Adrenal gland (tissue), 12 donors: ENCODE measurements around the gene CYB5D1. TPM values are rescaled to one million over a fixed set of nuclear protein-coding genes. Genes with fewer than 3 reads are reported as not detected.
A peak's percentile ranks its signal among the peaks of the same experiment; 100 is the strongest.

Experiments used
- DNase-seq, 7 donors: peaks; one replicate each; pipeline ENCODE4 v3.0.0-alpha.2; 2019 to 2020
- H3K27ac ChIP-seq, 5 donors: fragments of 200-600 bp; sonication (generic) in 4 of 5; 1 replicate in 3 of 5; 2 replicates in 2 of 5; pipeline versions ENCODE4 v1.5.1 to v1.8.0; 2016 to 2020; ENCODE audit warnings: mild to moderate bottlenecking in 1 of 5
- H3K27me3 ChIP-seq: fragments of 200-600 bp; 2 replicates; pipeline ENCODE4 v1.8.0; 2021
- H3K36me3 ChIP-seq, 2 donors: fragments of 200-600 bp; replicated peaks in 1 of 2; 1 replicate in 1 of 2; 2 replicates in 1 of 2; pipeline versions ENCODE4 v1.5.1 to v1.8.0; 2018 to 2022
- H3K4me1 ChIP-seq, 2 donors: fragments of 200-600 bp; replicated peaks in 1 of 2; 1 replicate in 1 of 2; 2 replicates in 1 of 2; pipeline versions ENCODE4 v1.5.1 to v1.8.0; 2018 to 2021
- H3K4me3 ChIP-seq, 4 donors: fragments of 200-600 bp; sonication (generic) in 3 of 4; one replicate each; pipeline ENCODE4 v1.5.1; 2016 to 2018
- H3K9me3 ChIP-seq, 3 donors: fragments of 200-600 bp; sonication (generic) in 1 of 3; replicated peaks in 1 of 3; 1 replicate in 2 of 3; 2 replicates in 1 of 3; pipeline versions ENCODE4 v1.5.1 to v1.8.0; 2016 to 2021
- CTCF ChIP-seq, 6 experiments: fragments of 450-650 bp in 4 of 6; fragments of 200-600 bp in 2 of 6; sonication (generic) in 1 of 6; IDR thresholded peaks; 1 replicate in 5 of 6; 2 replicates in 1 of 6; pipeline versions ENCODE4 v1.5.1 to v1.8.0; 2016 to 2021; ENCODE audit warnings: antibody characterized with exemption in 6 of 6, mild to moderate bottlenecking in 2 of 6, moderate library complexity in 1 of 6
- POLR2A ChIP-seq, 2 donors: fragments of 450-650 bp; IDR thresholded peaks; one replicate each; pipeline ENCODE4 v1.6.1; 2017; ENCODE audit warnings: antibody characterized with exemption in 2 of 2, mild to moderate bottlenecking in 2 of 2, moderate library complexity in 1 of 2
- WGBS, 4 donors: extraction: QIAGEN DNeasy Blood & Tissue Kit in 2 of 4; methylation state at CpG; one replicate each; pipeline versions ENCODE4 v1.1.5 to v1.1.7; 2013 to 2017; 5-methylcytosine and 5-hydroxymethylcytosine counted together
- intact Hi-C, 2 donors: fragments of 100-400 bp; cut with DNase I; formaldehyde crosslinking; loops; one replicate each; pipeline versions ENCODE4 v1.14.1 to v1.15.0; 2022 to 2023
- polyA plus RNA-seq, 3 donors: library from polyadenylated mRNA; stranded (reverse); fragments of 200-250 nt in 2 of 3; fragments of 350-450 nt in 1 of 3; fragmentation: Illumina TruSeq in 1 of 3; extraction: RNeasy Lipid Tissue Mini Kit (QIAGEN cat#74804) in 1 of 3; gene quantifications; one replicate each; pipeline ENCODE4 v1.2.3, GENCODE V29; 2013 to 2014
- total RNA-seq, 9 donors: library from RNA; depleted of rRNA in 4 of 9; stranded (reverse); fragments of >200 nt in 4 of 9; fragments of 120-200 nt in 1 of 9; fragmentation: NEBNext Ultra II Directional in 1 of 9; extraction: Animal tissue kit (Norgen Biotek cat#: 25700) in 1 of 9; gene quantifications; one replicate each; pipeline versions ENCODE4 v1.1.0 to v1.2.4, GENCODE V29; 2013 to 2023
- donor health status: healthy with polysubstance abuse.
- donor health status: Bipolar disorder and iron deficiency.
- donor health status: DM: yes; HTN: yes; CAD: no.
- donor health status: DM: no; HTN: no; CAD: no.
- donor health status: DM: no; HTN: no; CAD: no.
- donor health status: DM: yes; HTN: yes; CAD: no.

Gene CYB5D1
- total and polyA plus RNA-seq, 12 donors, result 6.5 to 36.8 (median 16.8) TPM

GRCh38 chr17:7846063-7846735, 11.6 kb upstream of the CYB5D1 start:
- TF ChIP-seq CTCF (IDR thresholded peaks at IDR 0.05) (no peak), POLR2A (IDR thresholded peaks at IDR 0.05) (no peak)
- 80 to 88% (median 84%) methylated on average over 7 to 22 of the region's 22 CpGs for WGBS, 4 donors
- intact Hi-C loops, result no loop called here
- Histone ChIP-seq H3K4me3 (no peak overlapping the region), H3K4me1 (peaks cover 16 to 27% of the 10 kb centered on the region in 2 donors), H3K9me3 (no peaks in the 10 kb centered on the region), H3K36me3 (peaks cover 0 to 53% of the 10 kb centered on the region in 2 donors), H3K27ac (peak overlapping the region in 2 of 5 donors; percentile 99), H3K27me3 (no peaks in the 10 kb centered on the region)
- peak in 5 of 7 donors; percentile 22 to 58 (median 31) for DNase-seq

- no peaks in the 10 kb centered on the region for H3K27me3 ChIP-seq
- peak in 5 of 7 donors; percentile 18 to 57 (median 39) for DNase-seq
- intact Hi-C loops, result no loop called here
- WGBS, 4 donors, result 80 to 90% (median 86%) methylated on average over 16 to 34 of the region's 34 CpGs
- peaks cover 0 to 59% of the 10 kb centered on the region in 2 donors for H3K36me3 ChIP-seq
- no peaks in the 10 kb centered on the region for H3K9me3 ChIP-seq
- no peak for TF ChIP-seq POLR2A (IDR thresholded peaks at IDR 0.05)
- no peak for TF ChIP-seq CTCF (IDR thresholded peaks at IDR 0.05)
- no peak overlapping the region for H3K27ac ChIP-seq
- no peak overlapping the region for H3K4me3 ChIP-seq
- H3K4me1 ChIP-seq, result peaks cover 12 to 31% of the 10 kb centered on the region in 2 donors
Measured at GRCh38 chr17:7846765-7847661, 10.8 kb upstream of the CYB5D1 start.

GRCh38 chr17:7848131-7848579, 9.6 kb upstream of the CYB5D1 start:
- Histone ChIP-seq H3K27ac (no peak overlapping the region), H3K4me1 (peaks cover 12 to 33% of the 10 kb centered on the region in 2 donors), H3K36me3 (peaks cover 0 to 71% of the 10 kb centered on the region in 2 donors), H3K27me3 (no peaks in the 10 kb centered on the region), H3K9me3 (no peaks in the 10 kb centered on the region), H3K4me3 (no peak overlapping the region)
- intact Hi-C loops, result no loop called here
- peak in 1 of 7 donors; percentile 51 for DNase-seq
- 80 to 89% (median 85%) methylated on average over 9 to 20 of the region's 20 CpGs for WGBS, 4 donors
- TF ChIP-seq CTCF (IDR thresholded peaks at IDR 0.05) (no peak), POLR2A (IDR thresholded peaks at IDR 0.05) (no peak)

GRCh38 chr17:7848739-7849129, 9.1 kb upstream of the CYB5D1 start:
- intact Hi-C loops, result no loop called here
- Histone ChIP-seq H3K27ac (no peak overlapping the region), H3K4me3 (no peak overlapping the region), H3K36me3 (peaks cover 0 to 76% of the 10 kb centered on the region in 2 donors), H3K4me1 (peaks cover 12 to 31% of the 10 kb centered on the region in 2 donors), H3K9me3 (no peaks in the 10 kb centered on the region), H3K27me3 (no peaks in the 10 kb centered on the region)
- TF ChIP-seq POLR2A (IDR thresholded peaks at IDR 0.05), result no peak
- no peak for TF ChIP-seq CTCF (IDR thresholded peaks at IDR 0.05)
- no peak for DNase-seq
- WGBS, 4 donors, result 85 to 93% (median 89%) methylated on average over 11 to 21 of the region's 21 CpGs
